Measurements from ENCODE around the gene CARS1. TPM values are rescaled to one million over a fixed set of nuclear protein-coding genes. Genes with fewer than 3 reads are reported as not detected.

CARS1 gene
- total RNA-seq, 1 donor from 2014 or later, result 32.9 TPM

GRCh38 chr11:3022300-3022967, 34.8 kb downstream of the CARS1 start:
- no peak overlapping the region for H3K4me3 ChIP-seq (ENCODE audit: low read depth, low read length)
- no peak for DNase-seq (ENCODE audit: low read depth)
- TF ChIP-seq, protein P1, sequence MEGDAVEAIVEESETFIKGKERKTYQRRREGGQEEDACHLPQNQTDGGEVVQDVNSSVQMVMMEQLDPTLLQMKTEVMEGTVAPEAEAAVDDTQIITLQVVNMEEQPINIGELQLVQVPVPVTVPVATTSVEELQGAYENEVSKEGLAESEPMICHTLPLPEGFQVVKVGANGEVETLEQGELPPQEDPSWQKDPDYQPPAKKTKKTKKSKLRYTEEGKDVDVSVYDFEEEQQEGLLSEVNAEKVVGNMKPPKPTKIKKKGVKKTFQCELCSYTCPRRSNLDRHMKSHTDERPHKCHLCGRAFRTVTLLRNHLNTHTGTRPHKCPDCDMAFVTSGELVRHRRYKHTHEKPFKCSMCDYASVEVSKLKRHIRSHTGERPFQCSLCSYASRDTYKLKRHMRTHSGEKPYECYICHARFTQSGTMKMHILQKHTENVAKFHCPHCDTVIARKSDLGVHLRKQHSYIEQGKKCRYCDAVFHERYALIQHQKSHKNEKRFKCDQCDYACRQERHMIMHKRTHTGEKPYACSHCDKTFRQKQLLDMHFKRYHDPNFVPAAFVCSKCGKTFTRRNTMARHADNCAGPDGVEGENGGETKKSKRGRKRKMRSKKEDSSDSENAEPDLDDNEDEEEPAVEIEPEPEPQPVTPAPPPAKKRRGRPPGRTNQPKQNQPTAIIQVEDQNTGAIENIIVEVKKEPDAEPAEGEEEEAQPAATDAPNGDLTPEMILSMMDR (conservative IDR thresholded peaks at IDR 0.05; ENCODE audit: low read depth, low read length), result no peak

GRCh38 chr11:3021125-3021524, 36.1 kb downstream of the CARS1 start:
- TF ChIP-seq, protein P1 (conservative IDR thresholded peaks at IDR 0.05; ENCODE audit: low read depth, low read length), result peak; percentile 85
- DNase-seq (ENCODE audit: low read depth), result no peak
- no peak overlapping the region for H3K4me3 ChIP-seq (ENCODE audit: low read depth, low read length)

DNA sequence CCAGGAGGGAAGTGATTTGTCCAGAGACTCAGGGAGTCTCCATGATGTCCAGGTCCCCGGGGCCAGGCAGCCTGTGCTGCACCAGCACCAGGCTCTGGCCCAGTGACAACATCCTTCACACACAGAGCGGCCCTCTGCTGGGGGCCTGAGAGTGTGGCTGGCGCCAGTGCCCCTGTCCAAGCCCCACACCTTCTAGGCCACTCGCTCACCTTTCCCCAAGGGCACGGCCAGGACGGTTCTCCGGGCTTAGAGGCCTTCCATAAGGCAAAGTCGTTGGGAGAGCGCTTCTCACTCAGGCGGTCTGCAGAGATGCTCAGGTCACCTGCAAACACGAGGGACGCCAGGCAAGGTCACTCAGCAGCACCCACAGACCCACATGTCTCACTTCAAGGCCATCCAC, 37.2 kb downstream of the CARS1 start:
- TF ChIP-seq, protein P1 (conservative IDR thresholded peaks at IDR 0.05; ENCODE audit: low read depth, low read length), result no peak
- DNase-seq (ENCODE audit: low read depth), result no peak
- H3K4me3 ChIP-seq (ENCODE audit: low read depth, low read length), result no peak overlapping the region

GRCh38 chr11:3018596-3018995, 38.6 kb downstream of the CARS1 start:
- no peak for DNase-seq (ENCODE audit: low read depth)
- H3K4me3 ChIP-seq (ENCODE audit: low read depth, low read length), result no peak overlapping the region

DNA sequence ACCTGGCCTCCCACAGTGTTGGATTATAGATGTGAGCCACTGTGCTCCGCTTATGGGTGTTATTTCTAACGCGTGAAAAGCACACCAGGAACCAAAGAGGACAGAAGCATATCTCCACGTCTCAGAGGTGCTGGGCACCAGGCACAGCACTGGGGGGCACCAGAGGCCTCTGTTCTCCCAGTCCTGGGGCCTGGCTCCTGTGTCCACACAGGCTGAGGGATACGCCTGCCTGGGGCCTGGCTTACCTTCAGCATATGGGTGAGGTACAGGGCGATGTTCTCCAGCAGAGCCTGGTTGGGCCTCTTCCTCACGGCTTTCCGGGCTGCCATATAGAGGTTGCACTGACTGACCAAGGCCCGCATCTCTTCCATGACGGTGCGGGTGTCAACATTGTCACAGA, 40.4 kb downstream of the CARS1 start:
- H3K4me3 ChIP-seq (ENCODE audit: low read depth, low read length), result no peak overlapping the region
- DNase-seq (ENCODE audit: low read depth), result no peak
- TF ChIP-seq, protein P1 (conservative IDR thresholded peaks at IDR 0.05; ENCODE audit: low read depth, low read length), result no peak

More at GRCh38 chr11:3018596-3018995, 38.6 kb downstream of the CARS1 start:
- TF ChIP-seq, protein P1 (conservative IDR thresholded peaks at IDR 0.05; ENCODE audit: low read depth, low read length), result no peak

- H3K4me3 ChIP-seq (ENCODE audit: low read depth, low read length), result no peak overlapping the region
- TF ChIP-seq, protein P1 (conservative IDR thresholded peaks at IDR 0.05; ENCODE audit: low read depth, low read length), result no peak
These were observed 41.4 kb downstream of the CARS1 start for GRCh38 chr11:3015796-3016195.

DNA sequence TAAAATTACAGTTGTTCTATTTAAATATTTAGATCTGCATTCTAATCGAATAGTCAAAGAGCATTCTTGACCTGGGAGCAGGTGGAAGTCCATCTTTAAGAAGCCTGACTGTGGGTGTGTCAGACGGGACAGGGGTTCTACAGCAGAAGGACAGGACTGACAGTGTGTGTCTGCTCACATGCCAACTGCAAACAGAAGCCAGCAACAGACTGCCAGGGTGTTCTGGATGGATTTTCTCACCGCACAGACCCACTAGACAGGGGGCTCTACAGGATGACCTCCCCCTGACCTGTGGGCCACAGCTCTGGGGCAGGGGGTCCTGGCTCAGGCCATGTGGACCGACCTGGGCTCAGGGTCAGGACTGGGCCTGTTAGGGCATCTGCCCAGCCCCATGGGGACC, 42.3 kb downstream of the CARS1 start:
- TF ChIP-seq, protein P1 (conservative IDR thresholded peaks at IDR 0.05; ENCODE audit: low read depth, low read length), result no peak
- no peak for DNase-seq (ENCODE audit: low read depth)
- no peak overlapping the region for H3K4me3 ChIP-seq (ENCODE audit: low read depth, low read length)

More at GRCh38 chr11:3015796-3016195, 41.4 kb downstream of the CARS1 start:
- no peak for DNase-seq (ENCODE audit: low read depth)

Measured in epithelial cell of proximal tubule (primary cell).